Stimulated activated naive CD8-positive, alpha-beta T cell treated with anti-CD3 and anti-CD28 coated beads, Interleukin-15, amount 100 ng/mL, for 72 hours (primary cell): Measurements from ENCODE around the gene ADNP.
"Not testable (repeated sequence)": the region's sequence is repeated elsewhere in the genome, so short reads cannot be mapped to it uniquely, and the experiment has no call there.

Source experiments
- ATAC-seq: fragments of 150-1000 bp; cut with Tn5 transposase; 2 replicates; pipeline ENCODE4 v1.10.0; 2021; ENCODE audit warnings: mild to moderate bottlenecking, moderate library complexity
- DNase-seq, 2 donors: peaks; one replicate each; pipeline ENCODE4 v3.0.0; 2021 to 2022
- H3K27ac Mint-ChIP-seq, 2 donors: one replicate each; pipeline ENCODE4 v1.8.0; 2022; ENCODE audit warnings: mild to moderate bottlenecking in 2 of 2, mixed read lengths in 2 of 2, moderate library complexity in 2 of 2
- H3K27me3 Mint-ChIP-seq: one replicate; pipeline ENCODE4 v1.8.0; 2022; ENCODE audit warnings: mixed read lengths
- H3K4me1 Mint-ChIP-seq: one replicate; pipeline ENCODE4 v1.8.0; 2022; ENCODE audit warnings: mild to moderate bottlenecking, mixed read lengths
- H3K4me3 Mint-ChIP-seq, 2 donors: one replicate each; pipeline ENCODE4 v1.8.0; 2022; ENCODE audit warnings: mild to moderate bottlenecking in 2 of 2, mixed read lengths in 2 of 2, moderate library complexity in 1 of 2
- H3K9me3 Mint-ChIP-seq, 2 donors: one replicate each; pipeline ENCODE4 v1.8.0; 2022; ENCODE audit warnings: mixed read lengths in 2 of 2

Gene ADNP

DNA sequence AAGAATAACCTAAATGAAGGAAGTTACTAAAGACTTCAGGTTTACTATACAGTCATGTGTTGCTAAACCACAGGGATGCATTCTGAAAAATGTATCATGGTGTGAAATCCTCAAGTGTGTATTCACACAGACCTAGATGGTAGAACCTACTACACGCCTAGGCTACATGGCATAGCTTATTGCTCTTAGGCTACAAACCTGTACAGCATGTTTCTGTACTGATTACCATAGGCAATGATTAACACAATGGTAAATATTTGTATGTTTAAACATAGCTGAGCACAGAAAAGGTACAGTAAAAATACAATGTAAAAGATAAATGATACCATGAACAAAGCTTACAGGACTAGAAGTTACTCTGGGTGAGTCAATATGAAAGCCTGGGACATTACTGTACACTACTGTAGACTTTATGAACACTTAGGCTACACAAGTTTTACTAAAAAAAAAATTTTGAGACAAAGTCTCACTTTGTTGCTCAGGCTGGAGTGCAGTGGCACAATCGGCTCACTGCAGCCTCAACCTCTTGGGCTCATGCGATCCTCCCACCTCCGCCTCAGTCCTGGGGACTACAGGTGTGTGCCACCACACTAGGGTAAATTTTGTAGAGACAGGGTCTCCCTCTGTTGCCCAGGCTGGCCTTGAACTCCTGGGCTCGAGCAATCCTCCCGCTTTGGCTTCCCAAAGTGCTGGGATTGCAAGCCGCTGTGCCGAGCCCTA lies 36.0 kb downstream of the ADNP start:
- no peak overlapping the region for H3K4me3 Mint-ChIP-seq

GRCh38 chr20:50893620-50894019 lies 37.6 kb downstream of the ADNP start:
- DNase-seq: no peak
- no peak for ATAC-seq
- Mint-ChIP-seq H3K27ac (no peak overlapping the region), H3K4me3 (no peak overlapping the region), H3K4me1 (peaks cover 33% of the 10 kb centered on the region), H3K27me3 (no peaks in the 10 kb centered on the region), H3K9me3 (no peaks in the 10 kb centered on the region)

More for the DNA sequence above, 36.0 kb downstream of the ADNP start:
- no peaks in the 10 kb centered on the region for H3K27me3 Mint-ChIP-seq
- ATAC-seq (no peak), DNase-seq (no peak)
- H3K27ac Mint-ChIP-seq: no peak overlapping the region
- H3K9me3 Mint-ChIP-seq: no peaks in the 10 kb centered on the region
- H3K4me1 Mint-ChIP-seq: peaks cover 33% of the 10 kb centered on the region

GRCh38 chr20:50892394-50892793 lies 38.8 kb downstream of the ADNP start:
- Mint-ChIP-seq H3K4me1 (peaks cover 33% of the 10 kb centered on the region), H3K4me3 (no peak overlapping the region), H3K27ac (peak overlapping the region in 1 of 2 donors; percentile 48), H3K27me3 (no peaks in the 10 kb centered on the region), H3K9me3 (no peaks in the 10 kb centered on the region)
- no peak for ATAC-seq
- no peak for DNase-seq

- Mint-ChIP-seq H3K4me3 (no peak overlapping the region), H3K9me3 (no peaks in the 10 kb centered on the region), H3K27me3 (no peaks in the 10 kb centered on the region), H3K4me1 (peaks cover 33% of the 10 kb centered on the region), H3K27ac (no peak overlapping the region)
- ATAC-seq (no peak), DNase-seq (no peak)
These were observed 40.1 kb downstream of the ADNP start for GRCh38 chr20:50891138-50891537.

DNA sequence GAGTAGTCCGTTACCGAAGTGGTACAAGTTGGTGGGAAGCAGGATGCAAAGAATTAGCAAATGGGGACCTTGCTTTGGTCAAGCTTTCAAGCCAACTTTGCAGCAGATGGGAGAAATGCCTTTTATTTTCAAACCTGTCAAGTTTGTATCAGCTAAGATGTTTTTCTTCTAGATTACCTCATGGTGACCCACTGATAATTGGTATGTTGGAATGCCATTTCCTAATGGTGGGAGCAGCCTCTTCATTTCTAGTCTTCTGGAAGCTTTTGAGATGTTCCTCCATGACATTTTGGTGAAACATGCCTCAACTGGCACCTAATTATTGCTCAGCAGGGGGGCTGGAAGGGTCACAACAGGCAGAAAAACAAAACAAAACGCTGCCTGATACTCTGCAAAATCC lies 43.7 kb downstream of the ADNP start:
- DNase-seq (no peak), ATAC-seq (no peak)
- H3K27ac Mint-ChIP-seq: peak overlapping the region in 1 of 2 donors; percentile 49
- H3K9me3 Mint-ChIP-seq: no peaks in the 10 kb centered on the region
- H3K4me1 Mint-ChIP-seq: peaks cover 16% of the 10 kb centered on the region
- no peaks in the 10 kb centered on the region for H3K27me3 Mint-ChIP-seq
- H3K4me3 Mint-ChIP-seq: no peak overlapping the region

- Mint-ChIP-seq H3K27me3 (no peaks in the 10 kb centered on the region), H3K4me3 (no peak overlapping the region), H3K4me1 (peaks cover 5% of the 10 kb centered on the region), H3K27ac (peak overlapping the region in 1 of 2 donors; percentile 54), H3K9me3 (no peaks in the 10 kb centered on the region)
- ATAC-seq (no peak), DNase-seq (no peak)
These were observed 45.0 kb downstream of the ADNP start for GRCh38 chr20:50886184-50886790.

DNA sequence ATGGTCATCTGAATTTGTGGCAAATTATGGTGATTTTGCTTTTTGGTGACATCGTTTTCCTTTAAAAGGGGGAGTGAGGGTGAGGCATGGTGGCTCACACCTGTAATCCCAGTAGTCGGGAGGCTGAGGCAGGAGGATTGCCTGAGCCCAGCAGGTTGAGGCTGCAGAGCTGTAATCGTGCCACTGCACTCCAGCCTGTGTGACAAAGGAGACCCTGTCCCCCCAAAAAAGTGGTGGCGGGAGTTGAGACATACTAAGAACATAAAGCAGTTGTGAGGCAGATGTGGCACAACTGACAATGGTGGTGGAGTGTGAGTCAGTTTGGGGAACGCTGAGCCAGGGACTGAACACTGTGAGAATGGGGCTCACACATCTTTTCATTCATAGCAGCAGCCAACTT lies 45.5 kb downstream of the ADNP start:
- no peak for ATAC-seq
- H3K4me1 Mint-ChIP-seq: no peaks in the 10 kb centered on the region
- peak overlapping the region in 1 of 2 donors; percentile 54 for H3K27ac Mint-ChIP-seq
- no peaks in the 10 kb centered on the region for H3K27me3 Mint-ChIP-seq
- no peaks in the 10 kb centered on the region for H3K9me3 Mint-ChIP-seq
- no peak for DNase-seq
- no peak overlapping the region for H3K4me3 Mint-ChIP-seq

GRCh38 chr20:50885068-50885467 lies 46.2 kb downstream of the ADNP start:
- H3K27me3 Mint-ChIP-seq: no peaks in the 10 kb centered on the region
- H3K4me1 Mint-ChIP-seq: no peaks in the 10 kb centered on the region
- ATAC-seq (peak; percentile 12), DNase-seq (no peak)
- no peaks in the 10 kb centered on the region for H3K9me3 Mint-ChIP-seq
- no peak overlapping the region for H3K4me3 Mint-ChIP-seq
- peak overlapping the region; percentile 75 to 90 for H3K27ac Mint-ChIP-seq

DNA sequence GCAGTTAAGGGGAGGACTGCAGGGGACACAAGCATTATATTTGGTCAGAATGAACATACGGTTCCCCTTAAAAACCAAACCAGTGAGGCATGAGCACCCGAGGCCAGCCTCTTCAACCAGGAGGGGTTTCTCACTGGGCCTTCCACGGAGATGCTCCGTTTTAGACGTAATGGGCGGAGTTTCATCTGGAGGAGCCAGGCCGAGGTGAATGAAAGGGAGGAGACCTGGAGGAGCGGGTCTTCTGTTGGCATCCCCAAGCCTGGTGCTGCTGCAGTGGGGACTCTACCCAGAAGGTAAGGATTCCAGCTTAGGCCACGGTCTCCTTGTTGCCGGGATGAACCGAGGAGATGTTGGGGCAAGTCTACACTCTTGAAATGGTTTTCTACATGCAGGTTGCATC lies 47.4 kb downstream of the ADNP start:
- Mint-ChIP-seq H3K4me3 (no peak overlapping the region), H3K4me1 (no peaks in the 10 kb centered on the region), H3K27me3 (no peaks in the 10 kb centered on the region), H3K27ac (no peak overlapping the region), H3K9me3 (no peaks in the 10 kb centered on the region)
- DNase-seq (no peak), ATAC-seq (no peak)

DNA sequence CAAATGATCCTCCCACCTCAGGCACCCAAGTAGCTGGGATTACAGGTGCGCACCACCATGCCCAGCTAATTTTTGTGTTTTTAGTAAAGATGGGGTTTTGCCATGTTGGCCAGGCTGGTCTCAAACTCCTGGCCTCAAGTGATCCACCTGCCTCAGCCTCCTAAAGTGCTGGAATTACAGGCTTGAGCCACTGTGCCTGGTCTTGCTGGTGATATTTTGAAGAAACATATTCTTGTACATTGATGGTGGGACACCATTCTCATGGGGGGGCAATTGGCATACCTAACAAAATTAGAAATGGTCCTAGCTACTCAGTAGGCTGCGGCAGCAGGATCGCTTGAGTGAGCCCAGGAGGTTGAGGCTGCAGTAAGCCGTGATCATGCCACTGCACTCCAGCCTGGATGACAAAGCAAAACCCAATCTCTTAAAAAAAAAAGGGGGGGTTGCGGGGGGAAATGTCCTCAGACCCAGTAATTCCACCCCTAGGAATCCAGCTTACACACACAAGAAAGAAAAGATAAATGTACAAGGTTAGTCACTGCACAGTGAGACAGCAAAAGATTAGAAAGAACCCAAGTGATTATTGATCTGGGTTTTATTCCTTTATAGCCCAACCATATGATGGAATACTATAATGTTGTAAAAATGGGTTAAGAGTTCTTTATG lies 49.3 kb downstream of the ADNP start:
- not testable (repeated sequence) for ATAC-seq, H3K4me3 Mint-ChIP-seq, DNase-seq, H3K27ac Mint-ChIP-seq, H3K4me1 Mint-ChIP-seq, H3K9me3 Mint-ChIP-seq, H3K27me3 Mint-ChIP-seq

- DNase-seq (no peak), ATAC-seq (no peak)
- Mint-ChIP-seq H3K27me3 (no peaks in the 10 kb centered on the region), H3K27ac (peak overlapping the region in 1 of 2 donors; percentile 4), H3K4me3 (no peak overlapping the region), H3K4me1 (no peaks in the 10 kb centered on the region), H3K9me3 (no peaks in the 10 kb centered on the region)
These were observed 51.3 kb downstream of the ADNP start for GRCh38 chr20:50879649-50880550.

DNA sequence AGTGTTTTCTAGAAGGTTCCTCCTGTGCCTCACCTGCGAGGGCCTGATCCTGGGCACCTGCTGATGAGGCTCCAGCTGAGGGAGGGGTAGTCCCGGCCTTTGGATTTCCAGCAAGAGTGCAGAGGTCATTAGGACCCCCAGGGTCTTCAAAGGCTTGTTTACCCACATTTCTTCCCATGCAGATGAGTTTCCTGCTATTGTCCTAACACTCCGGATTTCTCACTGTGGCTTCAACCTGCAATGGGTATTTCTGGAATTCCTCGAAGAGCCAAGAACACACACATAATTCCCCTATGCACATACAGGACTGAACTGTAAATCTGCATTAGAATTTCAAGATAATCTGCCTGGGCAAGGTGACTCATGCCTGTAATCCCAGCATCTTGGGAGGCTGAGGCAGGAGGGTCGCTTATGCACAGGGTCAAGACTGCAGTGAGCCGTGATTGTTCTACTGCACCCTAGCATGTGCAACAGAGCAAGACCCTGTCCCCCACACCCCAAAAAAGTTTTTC lies 53.9 kb downstream of the ADNP start:
- Mint-ChIP-seq H3K27me3 (no peaks in the 10 kb centered on the region), H3K9me3 (no peaks in the 10 kb centered on the region), H3K27ac (peak overlapping the region in 1 of 2 donors; percentile 34), H3K4me1 (peaks cover 6% of the 10 kb centered on the region), H3K4me3 (no peak overlapping the region)
- ATAC-seq (no peak), DNase-seq (no peak)

- H3K27ac Mint-ChIP-seq: no peak overlapping the region
- H3K27me3 Mint-ChIP-seq: no peaks in the 10 kb centered on the region
- ATAC-seq (no peak), DNase-seq (no peak)
- H3K9me3 Mint-ChIP-seq: no peaks in the 10 kb centered on the region
- no peak overlapping the region for H3K4me3 Mint-ChIP-seq
- H3K4me1 Mint-ChIP-seq: peaks cover 6% of the 10 kb centered on the region
These were observed 54.4 kb downstream of the ADNP start for GRCh38 chr20:50876816-50877215.

DNA sequence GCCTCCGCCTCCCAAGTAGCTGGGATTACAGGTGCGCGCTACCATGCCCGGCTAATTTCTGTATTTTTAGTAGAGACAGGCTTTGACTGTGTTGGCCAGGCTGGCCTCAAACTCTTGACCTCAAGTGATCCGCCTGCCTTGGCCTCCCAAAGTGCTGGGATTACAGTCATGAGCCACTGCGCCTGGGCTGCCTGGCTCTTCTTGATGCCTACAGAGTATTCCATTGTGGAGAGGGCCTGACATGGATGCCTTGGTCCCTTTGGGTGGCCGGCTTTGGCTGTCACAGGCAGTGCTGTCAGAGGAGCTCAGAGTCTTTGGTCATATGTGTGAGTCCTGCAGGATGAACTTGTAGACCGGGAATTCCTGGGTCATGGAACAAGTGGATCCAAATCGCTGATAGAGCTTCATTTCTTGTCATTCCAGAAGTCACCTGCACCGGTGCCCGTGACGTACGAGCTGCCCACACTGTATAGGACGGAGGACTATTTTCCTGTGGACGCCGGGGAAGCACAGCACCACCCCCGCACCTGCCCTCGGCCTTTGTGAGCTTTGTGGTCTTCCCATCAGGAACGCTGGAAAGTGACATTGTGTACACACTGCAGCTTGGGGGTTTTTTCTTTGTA lies 55.1 kb downstream of the ADNP start:
- Mint-ChIP-seq H3K27ac (no peak overlapping the region), H3K4me3 (no peak overlapping the region), H3K9me3 (no peaks in the 10 kb centered on the region), H3K4me1 (peaks cover 6% of the 10 kb centered on the region), H3K27me3 (no peaks in the 10 kb centered on the region)
- DNase-seq: no peak
- no peak for ATAC-seq
